BJ (cell line): ENCODE results near the gene MUC13. TPM values are rescaled to one million over a fixed set of nuclear protein-coding genes. Genes with fewer than 3 reads are reported as not detected.

Experiments
- CTCF ChIA-PET: fragments of 350-600 bp; formaldehyde crosslinking; extraction: SDS; loops from one replicate; lab custom pipeline; 2021; ENCODE audit warnings: antibody characterized with exemption, inconsistent platforms; lab: Yijun Ruan, JAX
- POLR2A ChIA-PET: fragments of 300-600 bp; sonication (Branson Sonifier 250); formaldehyde crosslinking; extraction: SDS; loops from one replicate; lab custom pipeline; 2021; ENCODE audit warnings: antibody characterized with exemption; lab: Charles Lee
- DNase-seq: peaks from one replicate; pipeline ENCODE4 v3.0.0-alpha.2; 2011; ENCODE audit warnings: low read depth
- H3K27me3 ChIP-seq: 2 replicates; pipeline ENCODE4 v1.6.0; 2011; ENCODE audit warnings: low read length; ENCODE audit not compliant: control insufficient read depth, insufficient read depth
- H3K36me3 ChIP-seq: 2 replicates; pipeline ENCODE4 v1.5.1; 2011; ENCODE audit warnings: low read length; ENCODE audit not compliant: control insufficient read depth, insufficient read depth
- H3K4me3 ChIP-seq: 2 replicates; pipeline ENCODE4 v1.5.1; 2011; ENCODE audit warnings: low read depth, mild to moderate bottlenecking, control low read depth, low read length
- CTCF ChIP-seq: IDR thresholded peaks from 2 replicates; pipeline ENCODE4 v1.5.1; 2011; ENCODE audit warnings: low read depth, mild to moderate bottlenecking, control low read depth, inconsistent platforms, low read length, moderate library complexity; ENCODE audit not compliant: insufficient read depth
- polyA plus RNA-seq: library from polyadenylated mRNA; depleted of rRNA; stranded (reverse); fragments of >200 nt; gene quantifications from 2 replicates; pipeline ENCODE4 v1.2.3, GENCODE V29; 2011

Gene MUC13
- polyA plus RNA-seq, 1 experiment: not detected

GRCh38 chr3:124967964-124968363, 33.4 kb upstream of the MUC13 start:
- no peak overlapping the region for H3K4me3 ChIP-seq
- ChIA-PET CTCF (no interaction called here), POLR2A (no interaction called here)
- H3K36me3 ChIP-seq: peaks cover 22% of the 10 kb centered on the region
- DNase-seq: no peak
- no peak for TF ChIP-seq CTCF
- no peaks in the 10 kb centered on the region for H3K27me3 ChIP-seq

GRCh38 chr3:124966521-124967445, 32.2 kb upstream of the MUC13 start:
- no peak for DNase-seq
- Histone ChIP-seq H3K27me3 (no peaks in the 10 kb centered on the region), H3K4me3 (no peak overlapping the region), H3K36me3 (peaks cover 20% of the 10 kb centered on the region)
- POLR2A ChIA-PET: no interaction called here
- TF ChIP-seq CTCF: no peak
- CTCF ChIA-PET: interaction anchor here (0.6 to 0.8 kb wide), 3 partner anchors 27 to 799 kb away, joined by 3 to 4 read pairs (median 4); no protein-coding TSS in a partner anchor

- Histone ChIP-seq H3K36me3 (peaks cover 15% of the 10 kb centered on the region), H3K4me3 (no peak overlapping the region)
- POLR2A ChIA-PET: no interaction called here
Observed at GRCh38 chr3:124965413-124965812, 30.9 kb upstream of the MUC13 start.

GRCh38 chr3:124964387-124964786, 29.8 kb upstream of the MUC13 start:
- DNase-seq: no peak
- ChIA-PET CTCF (no interaction called here), POLR2A (no interaction called here)
- H3K27me3 ChIP-seq: no peaks in the 10 kb centered on the region
- no peak for TF ChIP-seq CTCF
- H3K36me3 ChIP-seq: peaks cover 9% of the 10 kb centered on the region
- H3K4me3 ChIP-seq: no peak overlapping the region

More at GRCh38 chr3:124965413-124965812, 30.9 kb upstream of the MUC13 start:
- no peak for DNase-seq
- CTCF ChIA-PET: no interaction called here
- TF ChIP-seq CTCF: no peak
- H3K27me3 ChIP-seq: no peaks in the 10 kb centered on the region

GRCh38 chr3:124963755-124964154, 29.2 kb upstream of the MUC13 start:
- no peak for DNase-seq
- Histone ChIP-seq H3K36me3 (peaks cover 8% of the 10 kb centered on the region), H3K4me3 (no peak overlapping the region), H3K27me3 (no peaks in the 10 kb centered on the region)
- CTCF ChIA-PET: no interaction called here
- no peak for TF ChIP-seq CTCF
- POLR2A ChIA-PET: no interaction called here
